IMR-90 (cell line): ENCODE data around the gene HDX. TPM values are rescaled to one million over a fixed set of nuclear protein-coding genes. Genes with fewer than 3 reads are reported as not detected.

Experiments
- ATAC-seq: fragments of 200-7000 bp; cut with Tn5 transposase; 2 replicates; pipeline ENCODE4 v1.9.1; 2020; ENCODE audit warnings: low read depth, mild to moderate bottlenecking, moderate library complexity
- BruUV-seq: library from RNA; stranded (reverse); fragments of 400-500 nt; replicated peaks from 2 replicates; lab custom pipeline; 2021; lab: Mats Ljungman, UMichigan
- CTCF ChIA-PET: fragments of 300-600 bp; formaldehyde crosslinking; extraction: SDS; loops from one replicate; lab custom pipeline; 2021; ENCODE audit warnings: antibody characterized with exemption; lab: Yijun Ruan, JAX
- POLR2A ChIA-PET: fragments of 300-600 bp; sonication (Branson Sonifier 250); formaldehyde crosslinking; loops from one replicate; lab custom pipeline; 2022; ENCODE audit warnings: antibody characterized with exemption; ENCODE audit not compliant: unreplicated experiment; lab: Charles Lee
- DNase-seq: peaks from one replicate; pipeline ENCODE4 v3.0.0; 2013
- H2AFZ ChIP-seq: replicated peaks from 2 replicates; pipeline ENCODE3; 2013; ENCODE audit warnings: low read length, mild to moderate bottlenecking; ENCODE audit not compliant: poor library complexity
- H2AK5ac ChIP-seq: 2 replicates; pipeline ENCODE4 v1.6.1; 2013; ENCODE audit warnings: low read depth, low read length, inconsistent platforms
- H2AK9ac ChIP-seq: replicated peaks from 2 replicates; pipeline ENCODE3; 2013; ENCODE audit warnings: mild to moderate bottlenecking, low read depth, low read length, moderate library complexity; ENCODE audit not compliant: poor library complexity
- H2BK120ac ChIP-seq: 2 replicates; pipeline ENCODE4 v1.6.1; 2013; ENCODE audit warnings: low read depth, low read length, inconsistent platforms
- H2BK15ac ChIP-seq: 3 replicates; pipeline ENCODE4 v1.6.1; 2013; ENCODE audit warnings: low read depth, low read length, inconsistent platforms
- H2BK20ac ChIP-seq: 2 replicates; pipeline ENCODE4 v1.6.1; 2013; ENCODE audit warnings: low read depth, mild to moderate bottlenecking, inconsistent platforms, low read length, moderate library complexity
- H2BK5ac ChIP-seq: 2 replicates; pipeline ENCODE4 v1.6.1; 2013; ENCODE audit warnings: mild to moderate bottlenecking, low read depth, low read length, inconsistent platforms; ENCODE audit not compliant: poor library complexity, severe bottlenecking
- H3K14ac ChIP-seq: replicated peaks from 2 replicates; pipeline ENCODE4 v1.6.1; 2013; ENCODE audit warnings: low read depth, low read length, inconsistent platforms
- H3K18ac ChIP-seq: 2 replicates; pipeline ENCODE4 v1.6.1; 2013; ENCODE audit warnings: low read depth, low read length, control low read depth
- H3K23ac ChIP-seq: 2 replicates; pipeline ENCODE4 v1.6.1; 2013; ENCODE audit warnings: low read depth, low read length, inconsistent platforms
- H3K27ac ChIP-seq: 2 replicates; pipeline ENCODE4 v1.5.1; 2013; ENCODE audit warnings: mild to moderate bottlenecking, control low read depth, low read length; ENCODE audit not compliant: insufficient read depth
- H3K27me3 ChIP-seq: 2 replicates; pipeline ENCODE4 v1.6.1; 2013; ENCODE audit warnings: low read length; ENCODE audit not compliant: control insufficient read depth, insufficient read depth
- H3K36me3 ChIP-seq: 2 replicates; pipeline ENCODE4 v1.6.1; 2013; ENCODE audit warnings: low read length, mixed read lengths; ENCODE audit not compliant: control insufficient read depth, insufficient read depth
- H3K4ac ChIP-seq: 2 replicates; pipeline ENCODE4 v1.6.1; 2013; ENCODE audit warnings: low read depth, low read length, inconsistent platforms
- H3K4me1 ChIP-seq: 2 replicates; pipeline ENCODE4 v1.6.1; 2013; ENCODE audit warnings: low read length, mixed read lengths; ENCODE audit not compliant: control insufficient read depth, insufficient read depth
- H3K4me2 ChIP-seq: 2 replicates; pipeline ENCODE4 v1.6.1; 2013; ENCODE audit warnings: low read depth, mild to moderate bottlenecking, control low read depth, low read length, moderate library complexity
- H3K4me3 ChIP-seq: 2 replicates; pipeline ENCODE4 v1.5.1; 2013; ENCODE audit warnings: low read depth, mild to moderate bottlenecking, control low read depth, low read length, moderate library complexity; ENCODE audit not compliant: insufficient read depth
- H3K56ac ChIP-seq: 2 replicates; pipeline ENCODE4 v1.6.1; 2013; ENCODE audit warnings: low read length, inconsistent platforms; ENCODE audit not compliant: insufficient read depth; ENCODE audit errors: extremely low read depth
- H3K79me1 ChIP-seq, 2 experiments: 2 replicates each; pipeline ENCODE4 v1.6.1; 2013; ENCODE audit warnings: low read length in 2 of 2, inconsistent platforms in 1 of 2, low read depth in 1 of 2
- H3K9ac ChIP-seq: 2 replicates; pipeline ENCODE4 v1.6.1; 2013; ENCODE audit warnings: low read depth, low read length, control low read depth
- H3K9me1 ChIP-seq: 2 replicates; pipeline ENCODE4 v1.6.1; 2013; ENCODE audit warnings: low read length, inconsistent platforms; ENCODE audit not compliant: insufficient read depth
- H3K9me3 ChIP-seq: 2 replicates; pipeline ENCODE4 v1.6.1; 2013; ENCODE audit warnings: low read length; ENCODE audit not compliant: control insufficient read depth, insufficient read depth
- H4K20me1 ChIP-seq: 2 replicates; pipeline ENCODE4 v1.6.1; 2013; ENCODE audit warnings: low read length, inconsistent platforms; ENCODE audit not compliant: insufficient read depth
- H4K5ac ChIP-seq: 2 replicates; pipeline ENCODE4 v1.6.1; 2013; ENCODE audit warnings: mild to moderate bottlenecking, low read depth, low read length, control low read depth
- H4K8ac ChIP-seq, 2 experiments: 2 replicates each; pipeline ENCODE4 v1.6.1; 2013; ENCODE audit warnings: low read depth in 2 of 2, low read length in 2 of 2, control low read depth in 1 of 2, inconsistent platforms in 1 of 2
- H4K91ac ChIP-seq: 2 replicates; pipeline ENCODE4 v1.6.1; 2013; ENCODE audit warnings: low read depth, low read length, inconsistent platforms; ENCODE audit not compliant: insufficient read depth
- CHD1 ChIP-seq: IDR thresholded peaks from 2 replicates; pipeline ENCODE4 v1.6.1; 2012; ENCODE audit warnings: low read depth, low read length, improper control_type of control experiment
- FOS ChIP-seq: fragments of 150-350 bp; IDR thresholded peaks from 2 replicates; pipeline ENCODE4 v1.6.1; 2016; ENCODE audit warnings: low read depth, low read length
- MXI1 ChIP-seq: IDR thresholded peaks from 2 replicates; pipeline ENCODE4 v1.6.1; 2012; ENCODE audit warnings: low read depth, mild to moderate bottlenecking, low read length, moderate library complexity, borderline replicate concordance
- RAD21 ChIP-seq: IDR thresholded peaks from 2 replicates; pipeline ENCODE4 v1.6.1; 2012; ENCODE audit warnings: low read length, improper control_type of control experiment
- RFX5 ChIP-seq: IDR thresholded peaks from 2 replicates; pipeline ENCODE4 v1.8.0; 2012; ENCODE audit warnings: low read depth, mild to moderate bottlenecking, low read length, moderate library complexity
- WGBS, 2 experiments: methylation state at CpG; one replicate each; pipeline versions ENCODE4 v1.1.5 to v1.1.7; 2013; ENCODE audit warnings: missing lambda C conversion rate in 2 of 2; ENCODE audit not compliant: insufficient read length in 1 of 2; ENCODE audit errors: extremely low coverage in 2 of 2; 5-methylcytosine and 5-hydroxymethylcytosine counted together
- dilution Hi-C: fragments of 300-500 bp; cut with HindIII; formaldehyde crosslinking; loops from one replicate; pipeline ENCODE4 v1.14.3; 2018; ENCODE audit warnings: low sequenced_read_pairs; ENCODE audit not compliant: unreplicated experiment
- in situ Hi-C: fragments of 300-500 bp; cut with MboI; formaldehyde crosslinking; loops from 3 replicates; pipeline ENCODE4 v1.14.3; 2019; ENCODE audit warnings: low sequenced_read_pairs, inconsistent platforms, mixed read lengths
- intact Hi-C: fragments of 100-400 bp; cut with micrococcal nuclease; formaldehyde crosslinking; loops from 2 replicates; pipeline ENCODE4 v1.10.0; 2022
- polyA plus RNA-seq, 3 experiments: library from polyadenylated mRNA; depleted of rRNA; stranded (reverse); fragments of >200 nt; gene quantifications; 2 replicates each; pipeline ENCODE4 v1.2.3, GENCODE V29; 2012; ENCODE audit warnings: low replicate concordance in 1 of 3
- total RNA-seq: library from RNA; depleted of rRNA; stranded (reverse); fragments of >200 nt; gene quantifications from 2 replicates; pipeline ENCODE4 v1.2.3, GENCODE V29; 2012
- TF ChIP-seq, protein P1 (sequence below): conservative IDR thresholded peaks from 2 replicates; pipeline ENCODE4 v1.5.1; 2012; ENCODE audit warnings: mild to moderate bottlenecking, low read depth, low read length, improper control_type of control experiment
- TF ChIP-seq, protein P2 (sequence below): fragments of 150-350 bp; IDR thresholded peaks from 2 replicates; pipeline ENCODE4 v1.6.1; 2017; ENCODE audit warnings: mild to moderate bottlenecking, antibody characterized with exemption, low read length, low read depth

HDX gene
- total and polyA plus RNA-seq, 2 of the 4 experiments (the other 2 are of a cell fraction) = 1.8 to 11.8 TPM

DNA sequence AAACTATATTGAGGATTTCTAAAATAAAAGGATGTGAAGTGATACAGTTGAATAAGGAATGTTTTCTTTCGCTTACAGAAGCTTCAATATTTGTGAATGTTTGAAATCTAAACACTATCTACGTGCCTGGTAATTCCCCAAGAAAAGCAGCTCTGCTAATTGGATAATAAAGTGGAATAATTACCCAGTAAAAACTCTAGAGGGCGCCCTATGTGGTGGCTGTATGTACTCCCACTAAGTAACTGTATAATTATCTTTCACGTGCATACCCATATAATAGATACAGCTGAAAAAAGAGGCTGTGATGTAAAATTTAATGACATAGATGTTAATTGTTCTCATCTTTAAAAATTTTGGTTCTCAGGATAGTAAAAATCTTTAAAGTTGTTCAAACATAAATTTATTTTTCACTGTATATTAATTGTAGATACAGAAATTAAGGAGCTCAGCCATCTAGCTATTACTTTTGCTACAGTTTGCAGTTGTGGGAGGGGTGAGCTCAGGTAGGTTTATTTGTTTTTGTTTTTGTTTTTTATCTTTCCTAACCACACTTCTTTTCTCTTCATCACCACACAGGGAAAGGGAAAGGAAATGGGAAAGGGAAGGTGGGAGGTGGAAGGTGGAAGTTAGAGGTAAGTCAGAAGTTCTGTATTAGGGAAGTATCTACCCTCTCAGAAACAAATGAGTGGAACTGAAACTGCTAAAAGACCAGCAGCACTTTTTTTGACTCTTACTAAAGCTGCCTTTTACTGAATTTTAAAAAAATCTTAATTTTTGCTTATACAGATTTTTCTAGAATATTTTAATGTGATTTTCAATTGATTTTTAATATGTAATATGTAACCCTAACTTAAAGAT is 162.5 kb downstream of the HDX start:
- no TSS peak for BruUV-seq

More for the DNA sequence above, 162.5 kb downstream of the HDX start:
- TF ChIP-seq RAD21 (0 out of 2 replicates have a peak, but pooled peaks have one; percentile 20), CHD1 (no peak), MXI1 (no peak), RFX5 (no peak), FOS (no peak)
- TF ChIP-seq, protein P1, sequence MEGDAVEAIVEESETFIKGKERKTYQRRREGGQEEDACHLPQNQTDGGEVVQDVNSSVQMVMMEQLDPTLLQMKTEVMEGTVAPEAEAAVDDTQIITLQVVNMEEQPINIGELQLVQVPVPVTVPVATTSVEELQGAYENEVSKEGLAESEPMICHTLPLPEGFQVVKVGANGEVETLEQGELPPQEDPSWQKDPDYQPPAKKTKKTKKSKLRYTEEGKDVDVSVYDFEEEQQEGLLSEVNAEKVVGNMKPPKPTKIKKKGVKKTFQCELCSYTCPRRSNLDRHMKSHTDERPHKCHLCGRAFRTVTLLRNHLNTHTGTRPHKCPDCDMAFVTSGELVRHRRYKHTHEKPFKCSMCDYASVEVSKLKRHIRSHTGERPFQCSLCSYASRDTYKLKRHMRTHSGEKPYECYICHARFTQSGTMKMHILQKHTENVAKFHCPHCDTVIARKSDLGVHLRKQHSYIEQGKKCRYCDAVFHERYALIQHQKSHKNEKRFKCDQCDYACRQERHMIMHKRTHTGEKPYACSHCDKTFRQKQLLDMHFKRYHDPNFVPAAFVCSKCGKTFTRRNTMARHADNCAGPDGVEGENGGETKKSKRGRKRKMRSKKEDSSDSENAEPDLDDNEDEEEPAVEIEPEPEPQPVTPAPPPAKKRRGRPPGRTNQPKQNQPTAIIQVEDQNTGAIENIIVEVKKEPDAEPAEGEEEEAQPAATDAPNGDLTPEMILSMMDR = peak; percentile 50
- TF ChIP-seq, protein P2, sequence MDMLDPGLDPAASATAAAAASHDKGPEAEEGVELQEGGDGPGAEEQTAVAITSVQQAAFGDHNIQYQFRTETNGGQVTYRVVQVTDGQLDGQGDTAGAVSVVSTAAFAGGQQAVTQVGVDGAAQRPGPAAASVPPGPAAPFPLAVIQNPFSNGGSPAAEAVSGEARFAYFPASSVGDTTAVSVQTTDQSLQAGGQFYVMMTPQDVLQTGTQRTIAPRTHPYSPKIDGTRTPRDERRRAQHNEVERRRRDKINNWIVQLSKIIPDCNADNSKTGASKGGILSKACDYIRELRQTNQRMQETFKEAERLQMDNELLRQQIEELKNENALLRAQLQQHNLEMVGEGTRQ = no peak
- ATAC-seq = no peak
- WGBS, 2 experiments = no CpG with 5 or more reads among the region's 4 CpGs
- H3K27ac ChIP-seq = no peak overlapping the region
- H3K14ac ChIP-seq = no peak overlapping the region
- no peak overlapping the region for H3K4me2 ChIP-seq
- H4K8ac ChIP-seq = no peak overlapping the region
- in situ Hi-C loops = no loop called here
- no peaks in the 10 kb centered on the region for H4K20me1 ChIP-seq
- H3K9me3 ChIP-seq = no peaks in the 10 kb centered on the region
- no peak overlapping the region for H3K56ac ChIP-seq
- no peak overlapping the region for H3K9ac ChIP-seq
- H3K18ac ChIP-seq = no peak overlapping the region
- H2AK9ac ChIP-seq = no peak overlapping the region
- H2BK5ac ChIP-seq = no peak overlapping the region
- no peak overlapping the region for H4K5ac ChIP-seq
- no peak overlapping the region for H3K4me3 ChIP-seq
- no peak overlapping the region for H4K91ac ChIP-seq
- POLR2A ChIA-PET = no interaction called here
- H2BK120ac ChIP-seq = no peak overlapping the region
- DNase-seq = peak; percentile 6
- dilution Hi-C loops = no loop called here
- H3K4me1 ChIP-seq = no peaks in the 10 kb centered on the region
- no peaks in the 10 kb centered on the region for H3K36me3 ChIP-seq
- intact Hi-C loops = no loop called here
- CTCF ChIA-PET = interaction anchor here (0.6 to 1.5 kb wide), 3 partner anchors 12 to 392 kb away, joined by 3 to 5 read pairs (median 5); no protein-coding TSS in a partner anchor
- no peak overlapping the region for H2BK20ac ChIP-seq
- no peaks in the 10 kb centered on the region for H3K27me3 ChIP-seq
- no peak overlapping the region for H2AK5ac ChIP-seq
- H3K4ac ChIP-seq = no peak overlapping the region
- H3K79me1 ChIP-seq = no peaks in the 10 kb centered on the region
- no peak overlapping the region for H2BK15ac ChIP-seq
- no peak overlapping the region for H2AFZ ChIP-seq
- H3K9me1 ChIP-seq = no peaks in the 10 kb centered on the region
- no peak overlapping the region for H3K23ac ChIP-seq
